ENCODE measurements around the gene EBNA1BP2.
"Not testable (repeated sequence)": the region's sequence is repeated elsewhere in the genome, so short reads cannot be mapped to it uniquely, and the experiment has no call there.

The EBNA1BP2 gene

GRCh38 chr1:43172527-43172972, 460 bp upstream of the EBNA1BP2 start:
- peak; percentile 90 for DNase-seq

DNA sequence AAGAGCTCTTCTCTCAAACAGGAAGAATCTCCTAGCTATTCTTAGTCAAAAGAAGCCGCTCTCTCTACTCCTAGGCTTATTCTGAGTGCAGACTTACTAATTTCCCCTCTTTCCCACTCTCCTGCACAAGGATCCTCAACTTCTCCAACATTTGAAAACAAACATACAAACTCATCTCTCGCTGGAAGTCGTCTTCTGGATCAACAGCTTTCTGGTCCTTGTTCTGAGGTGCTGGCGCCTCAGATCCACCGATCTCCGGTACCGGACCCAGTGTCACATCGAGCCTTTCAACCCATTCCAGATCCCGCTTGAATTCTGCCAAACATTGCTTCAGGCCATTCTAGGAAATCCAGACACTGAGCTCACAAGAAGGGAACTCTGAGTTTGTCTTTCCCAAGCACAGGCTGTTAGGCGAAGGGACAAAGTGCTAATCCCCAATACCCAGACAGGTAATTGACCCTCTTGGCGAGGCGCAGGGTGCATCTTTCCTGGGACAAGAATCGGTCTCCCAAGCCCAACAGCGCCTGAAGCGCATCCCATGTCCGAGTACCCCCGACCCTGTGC, 696 bp downstream of the EBNA1BP2 start:
- no peak for DNase-seq

GRCh38 chr1:43165765-43166164, 6.3 kb downstream of the EBNA1BP2 start:
- DNase-seq = no peak

- DNase-seq = no peak
Measured at GRCh38 chr1:43165162-43165561, 6.9 kb downstream of the EBNA1BP2 start.

GRCh38 chr1:43156026-43156425, 16.1 kb downstream of the EBNA1BP2 start:
- no peak for DNase-seq

DNA sequence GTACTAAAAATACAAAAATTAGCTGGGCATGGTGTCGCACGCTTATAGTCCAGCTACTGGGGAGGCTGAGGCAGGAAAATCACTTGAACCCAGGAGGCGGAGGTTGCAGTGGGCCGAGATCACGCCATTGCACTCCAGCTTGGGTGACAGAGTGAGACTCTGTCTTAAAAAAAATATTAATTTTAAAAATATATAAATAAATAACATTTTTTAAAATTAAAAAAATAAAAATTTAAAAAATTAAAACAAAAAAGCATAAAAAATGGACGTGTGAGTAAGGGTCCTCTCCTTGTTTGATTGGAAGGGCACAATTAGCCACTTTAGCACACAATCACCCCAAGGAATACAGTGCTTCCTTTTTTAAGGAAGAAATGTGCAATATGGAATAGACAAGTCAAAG, 18.6 kb downstream of the EBNA1BP2 start:
- no peak for DNase-seq

DNA sequence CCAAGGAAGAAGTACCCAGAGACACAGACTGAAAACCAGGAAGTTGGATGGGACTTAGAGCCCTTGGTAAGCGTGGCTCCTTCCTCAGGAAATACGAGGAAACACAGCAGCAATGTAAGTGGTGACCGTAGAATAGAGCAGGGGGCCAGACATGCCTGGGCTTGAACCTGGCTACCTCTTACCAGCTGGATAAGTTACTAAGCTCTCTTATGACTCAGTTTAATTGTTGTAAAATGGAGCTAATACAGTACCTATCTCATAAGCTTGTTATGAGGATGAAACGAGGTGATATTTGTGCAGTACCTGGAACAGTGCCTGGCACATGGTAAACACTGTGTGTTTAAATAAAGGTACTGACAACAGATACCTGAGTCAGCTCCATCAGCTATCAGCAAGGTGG, 19.2 kb downstream of the EBNA1BP2 start:
- DNase-seq = no peak

- DNase-seq = no peak
Measured at GRCh38 chr1:43149889-43150288, 22.2 kb downstream of the EBNA1BP2 start.

DNA sequence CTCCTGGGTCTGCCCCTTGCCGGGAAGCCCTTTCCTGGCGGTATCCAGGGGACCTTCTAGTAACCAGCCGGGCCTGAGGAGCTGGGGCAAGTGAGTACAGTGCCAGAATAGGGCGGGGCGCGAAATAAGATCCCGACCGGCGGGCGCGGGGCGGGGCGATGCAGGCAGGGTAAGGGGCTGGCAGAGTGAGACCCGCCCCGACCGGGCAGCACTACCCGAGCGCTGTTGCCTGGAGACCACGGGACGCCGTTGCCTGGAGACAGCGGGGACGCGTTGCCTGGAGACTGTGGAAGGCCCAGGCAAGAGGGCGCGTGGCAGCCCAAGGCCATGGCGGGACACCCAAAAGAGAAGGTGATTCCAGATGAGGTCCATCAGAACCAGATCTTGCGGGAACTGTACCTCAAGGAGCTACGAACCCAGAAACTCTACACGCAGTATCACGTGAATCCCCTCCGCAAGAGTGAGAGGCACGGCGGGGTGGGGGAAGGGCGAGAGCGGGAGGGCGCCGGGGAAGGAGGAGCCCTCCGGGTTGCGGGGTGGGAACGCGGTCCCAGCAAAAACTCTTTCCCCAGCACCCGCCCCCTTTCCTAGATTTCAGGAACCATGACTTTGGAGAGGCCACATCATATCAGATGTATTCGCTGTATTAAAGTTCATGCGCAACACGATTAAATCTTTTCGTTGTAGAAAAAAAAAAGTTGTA, 24.3 kb downstream of the EBNA1BP2 start:
- peak; percentile 61 for DNase-seq

DNA sequence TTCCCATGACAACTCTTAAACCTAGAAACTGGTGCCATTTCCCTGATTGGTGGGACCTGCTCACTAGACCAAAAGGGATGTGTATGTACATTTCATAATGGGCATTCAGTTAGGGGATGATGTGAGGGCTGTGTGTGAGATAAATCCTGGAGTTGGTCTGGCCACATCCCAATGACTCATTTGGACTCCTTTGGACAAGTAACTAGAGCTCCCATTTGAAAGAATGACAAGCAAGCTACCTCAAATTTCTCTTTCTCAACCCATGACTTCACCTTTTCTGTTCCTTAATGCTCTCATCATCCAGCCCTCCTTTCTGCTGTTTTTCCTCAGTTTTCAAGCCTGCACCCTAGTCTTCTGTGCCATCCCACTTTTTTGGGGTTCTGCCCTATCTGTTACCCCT, 27.9 kb downstream of the EBNA1BP2 start:
- DNase-seq = peak; percentile 27

DNA sequence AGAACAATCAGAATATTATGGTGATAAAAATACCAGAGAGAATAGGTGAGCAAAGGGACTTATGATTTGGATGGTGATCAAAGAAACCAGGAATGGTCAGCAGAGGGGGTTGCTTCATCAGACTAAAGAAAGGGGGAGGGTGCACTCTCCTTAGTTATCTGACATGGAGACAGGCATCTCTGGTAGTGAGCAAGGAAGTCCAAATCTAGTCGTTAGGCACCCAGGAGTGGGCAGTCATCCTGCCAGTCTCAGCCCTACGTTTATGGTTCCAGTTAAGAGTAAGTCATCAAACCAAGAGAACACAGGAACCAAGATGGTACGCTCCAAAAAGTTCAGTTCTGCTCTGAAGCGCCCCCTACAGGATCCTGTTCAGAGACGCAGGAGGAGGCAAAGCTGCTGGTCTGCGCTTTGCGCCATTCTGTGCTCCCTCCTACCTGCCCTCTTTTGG, 28.6 kb downstream of the EBNA1BP2 start:
- DNase-seq = no peak

GRCh38 chr1:43140583-43140982, 31.5 kb downstream of the EBNA1BP2 start:
- DNase-seq = no peak

- no peak for DNase-seq
Measured at GRCh38 chr1:43140010-43140409, 32.1 kb downstream of the EBNA1BP2 start.

GRCh38 chr1:43139295-43139694, 32.8 kb downstream of the EBNA1BP2 start:
- not testable (repeated sequence) for DNase-seq

- DNase-seq = no peak
Measured at GRCh38 chr1:43137445-43138052, 34.5 kb downstream of the EBNA1BP2 start.

DNA sequence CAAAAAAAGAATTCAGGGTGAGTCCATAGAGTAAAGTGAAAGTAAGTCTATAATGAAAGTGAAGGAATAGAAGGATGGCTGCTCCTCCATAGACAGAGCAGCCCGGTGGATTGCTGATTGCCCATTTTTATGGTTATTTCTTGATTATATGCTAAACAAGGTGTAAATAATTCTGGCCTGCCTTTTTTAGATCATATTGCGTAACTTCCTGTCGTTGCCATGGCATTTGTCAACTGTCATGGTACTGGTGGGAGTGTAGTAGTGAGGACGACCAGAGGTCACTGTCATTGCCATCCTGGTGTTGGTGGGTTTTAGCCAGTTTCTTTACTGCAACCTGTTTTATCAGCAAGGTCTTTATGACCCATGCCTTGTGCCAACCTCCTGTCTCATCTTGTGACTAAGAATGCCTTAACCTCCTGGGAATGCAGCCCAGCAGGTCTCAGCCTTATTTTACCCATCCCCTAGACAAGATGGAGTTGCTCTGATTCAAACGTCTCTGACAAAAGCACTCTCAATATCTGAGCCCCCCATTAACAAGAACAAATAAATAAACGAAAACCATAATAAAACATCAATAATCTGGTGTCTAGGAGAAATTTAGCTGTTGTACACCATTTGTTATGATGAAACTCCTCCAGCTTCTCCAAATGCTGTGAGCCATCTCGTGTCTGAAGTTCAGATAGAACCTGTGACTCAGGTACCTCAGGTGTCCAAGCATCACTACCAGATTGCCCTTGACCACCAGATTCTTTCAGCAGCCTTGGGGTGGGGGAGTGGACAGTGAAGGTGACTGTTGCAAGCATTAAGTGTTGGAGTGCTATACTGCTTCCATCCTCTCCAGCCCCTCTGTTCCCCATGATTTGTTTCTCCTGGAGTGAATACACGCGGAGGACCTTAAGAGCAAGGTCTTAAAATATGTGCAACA, 36.0 kb downstream of the EBNA1BP2 start:
- no peak for DNase-seq

DNA sequence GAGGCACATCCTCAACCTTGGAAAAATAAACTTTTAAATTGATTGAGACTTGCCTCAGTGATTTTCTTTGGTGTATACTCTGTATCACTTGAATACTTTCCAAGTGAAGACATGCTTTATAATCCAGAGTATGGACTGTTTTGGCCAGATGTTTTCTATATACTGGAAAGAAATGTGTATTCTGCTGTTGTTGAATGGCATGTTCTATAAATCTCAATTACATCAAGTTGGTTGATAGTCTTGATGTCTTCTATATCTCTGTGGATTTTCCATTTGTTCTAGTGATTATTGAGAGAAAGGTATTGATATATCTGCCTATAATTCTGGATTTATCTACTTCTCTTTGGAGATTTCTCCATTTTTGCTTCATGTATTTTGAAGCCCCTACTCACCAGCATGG, 37.5 kb downstream of the EBNA1BP2 start:
- DNase-seq = no peak

DNA sequence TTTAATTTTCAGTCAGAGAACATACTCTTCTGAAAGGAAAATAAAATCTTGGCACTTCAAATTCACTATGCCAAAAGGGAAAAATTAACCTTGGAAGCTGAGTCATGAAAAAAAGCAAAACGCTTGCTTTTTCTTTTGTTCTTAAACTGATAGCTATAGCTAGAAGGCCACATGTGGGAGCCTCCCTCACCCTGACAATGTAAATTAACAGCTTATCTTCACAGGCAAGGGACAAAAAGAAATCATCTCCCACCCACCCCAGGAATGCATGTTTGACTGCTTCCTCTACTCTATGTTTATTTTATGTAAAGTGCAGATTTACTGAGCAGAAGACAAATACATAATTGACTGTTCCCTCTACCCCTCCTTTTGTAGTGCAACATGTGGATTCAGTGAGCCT, 38.0 kb downstream of the EBNA1BP2 start:
- DNase-seq = no peak

DNA sequence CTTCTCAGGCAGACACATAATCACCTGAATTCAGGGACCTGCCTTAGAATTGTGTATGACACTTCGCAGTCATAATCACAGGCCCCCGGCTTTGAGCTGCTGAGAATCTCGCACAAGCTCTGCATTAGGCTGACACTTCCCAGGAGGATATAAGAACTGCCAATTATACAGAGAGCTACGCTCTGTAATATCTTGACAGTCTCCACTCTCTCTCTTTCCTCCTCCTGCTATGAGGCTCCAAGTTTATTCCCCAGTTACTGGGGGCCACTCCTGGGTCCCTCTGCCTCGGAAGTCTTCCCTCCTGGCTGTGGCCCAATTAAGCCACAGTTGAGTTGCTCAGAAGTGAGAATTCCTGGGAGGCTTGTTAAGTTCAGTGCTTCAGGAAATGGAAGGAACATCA, 42.7 kb downstream of the EBNA1BP2 start:
- DNase-seq = no peak

- DNase-seq = no peak
Measured at GRCh38 chr1:43128816-43129215, 43.3 kb downstream of the EBNA1BP2 start.

GRCh38 chr1:43123031-43123430, 49.1 kb downstream of the EBNA1BP2 start:
- DNase-seq = no peak

DNA sequence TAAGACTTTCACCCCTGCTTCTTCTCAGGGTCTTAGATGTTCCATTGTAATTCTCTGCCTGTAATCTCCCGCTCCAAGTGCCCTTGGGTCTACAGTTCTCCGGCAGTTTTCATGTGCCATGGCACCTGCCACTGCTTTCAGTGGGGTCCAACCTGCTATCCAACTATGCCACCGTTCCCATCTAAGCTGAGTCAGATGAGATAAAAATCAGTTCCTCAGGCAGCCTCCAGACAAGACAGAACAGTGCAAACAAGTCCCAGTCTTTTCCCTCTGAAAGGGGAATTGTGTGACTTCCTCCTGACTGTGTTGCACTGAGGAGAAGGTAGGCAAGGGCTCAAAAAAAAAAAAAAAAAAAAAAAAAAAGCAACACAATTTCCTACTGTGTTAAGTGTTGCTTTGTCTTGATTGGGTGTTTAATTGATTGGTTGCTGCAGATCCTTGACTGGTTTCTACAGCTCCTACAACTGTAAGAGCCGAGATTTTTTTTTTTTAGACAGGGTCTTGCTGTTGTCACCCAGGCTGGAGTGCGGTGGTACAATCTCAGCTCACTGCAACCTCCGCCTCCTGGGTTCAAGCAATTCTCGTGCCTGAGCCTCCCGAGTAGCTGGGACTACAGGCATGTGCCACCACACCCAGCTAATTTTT, 50.7 kb downstream of the EBNA1BP2 start:
- DNase-seq = no peak

All from fibroblast of skin of scalp (primary cell).